ENCODE measurements around the gene LRRC3B. TPM values are rescaled to one million over a fixed set of nuclear protein-coding genes. Genes with fewer than 3 reads are reported as not detected.

The LRRC3B gene
- polyA plus RNA-seq, 1 donor = 14.1 TPM

DNA sequence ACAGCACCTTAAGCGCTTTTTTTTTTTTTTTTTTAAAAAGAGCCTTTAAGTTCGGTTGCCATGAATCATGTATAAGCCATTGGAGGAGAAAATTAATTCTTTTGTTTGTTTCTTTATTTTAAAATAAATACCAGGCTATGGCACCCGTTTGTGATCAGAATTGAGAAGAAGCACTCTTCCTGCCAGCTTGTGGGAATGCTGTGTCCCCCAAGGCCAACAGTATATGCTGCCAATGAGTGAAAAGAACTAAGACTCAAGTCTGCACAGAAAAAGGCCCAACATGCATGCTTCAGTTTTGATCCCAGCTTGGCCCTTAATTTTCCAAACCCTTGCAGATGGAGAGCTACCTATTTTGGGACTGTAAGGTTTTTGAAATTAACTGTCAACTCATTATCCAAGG, 90.5 kb downstream of the LRRC3B start:
- no peak for DNase-seq

- no peak for DNase-seq
These were observed 91.9 kb downstream of the LRRC3B start for GRCh38 chr3:26714485-26714884.

DNA sequence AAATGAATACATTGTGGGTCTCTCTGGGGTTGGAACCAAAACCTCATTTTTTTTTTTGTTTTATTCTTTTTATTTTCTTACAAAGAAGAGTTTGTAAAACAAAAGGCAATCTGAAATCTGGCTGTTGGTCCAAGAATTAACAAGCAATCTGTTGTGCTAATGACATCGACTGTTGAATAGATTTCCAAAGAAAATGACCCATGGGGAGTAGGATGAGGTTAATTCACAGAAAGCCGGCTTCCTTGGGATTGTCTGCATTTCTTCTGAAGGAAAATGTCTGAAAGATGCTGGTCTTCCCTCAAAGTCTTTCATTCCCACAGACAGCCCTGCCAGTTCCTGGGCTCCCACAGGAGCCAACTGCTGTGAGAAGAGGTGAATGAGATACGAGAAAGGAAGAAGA, 92.9 kb downstream of the LRRC3B start:
- peak; percentile 12 for DNase-seq

GRCh38 chr3:26718315-26718714, 95.7 kb downstream of the LRRC3B start:
- no peak for DNase-seq

DNA sequence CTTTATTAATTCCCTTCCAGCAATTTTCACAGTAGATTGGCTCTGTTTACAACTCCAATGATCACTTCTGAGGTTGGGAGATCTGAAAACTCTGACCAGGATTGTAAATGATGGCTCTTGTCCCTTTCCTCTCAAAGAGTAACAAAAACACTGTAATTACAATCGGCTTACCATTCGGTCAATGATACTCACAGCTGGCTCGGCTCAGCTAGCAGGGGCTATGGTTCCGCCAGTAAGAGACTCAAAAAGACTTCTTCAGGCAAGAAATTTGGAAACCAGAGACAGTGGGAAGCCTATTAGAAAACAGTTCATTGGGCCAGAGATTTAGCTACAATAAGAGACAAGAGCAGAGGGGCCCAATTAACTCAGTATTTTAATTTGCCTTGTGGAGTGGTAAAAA, 96.6 kb downstream of the LRRC3B start:
- DNase-seq = no peak

DNA sequence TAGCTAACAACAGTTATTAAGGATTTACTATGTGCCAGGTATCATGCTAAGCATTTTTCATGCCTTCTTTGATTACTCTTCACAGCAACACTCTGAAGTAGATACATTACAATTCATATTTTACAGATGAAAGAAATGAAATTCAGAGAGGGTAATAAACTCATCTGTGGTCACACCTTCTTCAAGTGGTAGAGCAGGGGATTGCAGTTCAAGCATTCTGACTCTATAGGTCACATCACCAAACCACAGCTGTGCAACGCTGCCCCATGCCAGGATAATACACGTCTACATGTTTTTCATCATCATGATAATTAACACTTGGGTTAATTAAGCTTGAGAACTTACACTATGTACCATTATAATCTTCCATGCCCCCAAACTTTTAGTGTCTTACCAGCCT, 98.5 kb downstream of the LRRC3B start:
- no peak for DNase-seq

DNA sequence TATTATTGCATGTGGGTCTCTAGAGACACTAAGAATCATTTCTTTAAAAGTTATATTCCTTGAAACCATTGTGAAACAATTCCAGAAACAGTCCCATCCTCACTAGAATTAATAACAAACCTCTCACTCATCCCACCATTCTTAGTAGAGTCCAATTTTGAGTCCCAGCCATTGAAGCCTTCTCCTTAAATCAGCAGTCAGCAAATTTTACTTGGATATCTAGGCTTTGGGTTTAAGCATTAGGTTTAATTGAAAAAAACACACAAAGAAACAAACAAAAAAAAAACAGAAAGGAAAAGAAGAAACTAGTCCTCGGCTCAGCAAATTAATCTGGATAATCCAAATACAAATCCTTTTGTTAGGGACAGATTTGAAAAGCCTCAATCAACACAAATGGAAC, 109.3 kb downstream of the LRRC3B start:
- no peak for DNase-seq

DNA sequence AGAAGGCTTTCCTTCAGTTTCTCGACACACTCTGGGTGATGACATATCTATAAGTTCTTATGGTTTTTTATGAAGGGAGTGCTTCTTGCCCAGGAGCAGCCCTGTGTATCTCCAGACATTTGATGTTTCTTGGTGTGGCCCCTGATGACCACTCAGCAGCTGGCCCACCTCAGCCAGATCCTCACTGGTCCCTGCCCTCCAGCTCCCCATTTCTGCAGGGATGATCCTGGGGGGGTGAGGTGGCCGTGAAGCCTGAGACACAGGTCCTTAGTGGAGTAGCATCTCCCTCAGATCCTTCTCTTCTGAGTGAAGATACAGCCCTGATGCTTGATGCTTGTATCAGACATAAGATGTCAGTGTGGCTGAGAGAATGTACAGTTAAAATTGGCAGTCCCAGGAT, 127.7 kb downstream of the LRRC3B start:
- no peak for DNase-seq

GRCh38 chr3:26752466-26752865, 129.9 kb downstream of the LRRC3B start:
- peak; percentile 31 for DNase-seq

GRCh38 chr3:26753095-26753494, 130.5 kb downstream of the LRRC3B start:
- peak; percentile 10 for DNase-seq

- DNase-seq = no peak
These were observed 135.4 kb downstream of the LRRC3B start for GRCh38 chr3:26757978-26758377.
